B cell (primary cell): ENCODE results near the gene TAF1D. TPM values are rescaled to one million over a fixed set of nuclear protein-coding genes. Genes with fewer than 3 reads are reported as not detected.

Source experiments
- ATAC-seq: fragments of 200-7000 bp; cut with Tn5 transposase; one replicate; pipeline ENCODE4 v1.10.0; 2021; ENCODE audit warnings: low read depth, mild to moderate bottlenecking, moderate number of reproducible peaks, moderate library complexity
- CTCF ChIA-PET: fragments of 350-600 bp; sonication (Branson Sonifier 250); formaldehyde crosslinking; loops from one replicate; lab custom pipeline; 2021; ENCODE audit warnings: antibody characterized with exemption, inconsistent platforms; lab: Charles Lee
- POLR2A ChIA-PET: fragments of 350-600 bp; sonication (Branson Sonifier 250); formaldehyde crosslinking; loops from one replicate; lab custom pipeline; 2021; ENCODE audit warnings: antibody characterized with exemption; lab: Charles Lee
- DNase-seq: peaks from one replicate; pipeline ENCODE4 v3.0.0; 2013
- H2AFZ ChIP-seq: 2 replicates; pipeline ENCODE4 v1.6.1; 2012; ENCODE audit warnings: mild to moderate bottlenecking, low read depth, low read length; ENCODE audit not compliant: insufficient read depth, poor library complexity, severe bottlenecking
- H3K27ac ChIP-seq, 2 donors: 1 replicate in 1 of 2; 2 replicates in 1 of 2; pipeline ENCODE4 v1.5.1; 2012 to 2013; ENCODE audit warnings: low read length in 2 of 2, mild to moderate bottlenecking in 2 of 2, moderate library complexity in 1 of 2
- H3K27me3 ChIP-seq, 4 experiments: fragments of 200-600 bp in 1 of 4; sonication (generic) in 1 of 4; replicated peaks in 1 of 4; 1 replicate in 2 of 4; 2 replicates in 2 of 4; pipeline versions ENCODE4 v1.6.1 to v1.7.0; 2013 to 2016; ENCODE audit warnings: low read length in 3 of 4, mild to moderate bottlenecking in 2 of 4, mixed read lengths in 1 of 4, moderate library complexity in 1 of 4; ENCODE audit not compliant: insufficient read depth in 4 of 4, control insufficient read depth in 3 of 4; ENCODE audit errors: control extremely low read depth in 1 of 4
- H3K36me3 ChIP-seq, 2 experiments: replicated peaks in 1 of 2; 1 replicate in 1 of 2; 2 replicates in 1 of 2; pipeline versions ENCODE4 v1.6.1 to v1.7.1; 2013; ENCODE audit warnings: low read length in 1 of 2; ENCODE audit not compliant: insufficient read depth in 2 of 2, control insufficient read depth in 1 of 2; ENCODE audit errors: control extremely low read depth in 1 of 2, extremely low read depth in 1 of 2
- H3K4me1 ChIP-seq, 2 donors: fragments of 200-600 bp in 1 of 2; sonication (generic) in 1 of 2; 1 replicate in 1 of 2; 2 replicates in 1 of 2; pipeline versions ENCODE4 v1.5.1 to v1.6.1; 2013 to 2017; ENCODE audit warnings: low read length in 2 of 2; ENCODE audit not compliant: control insufficient read depth in 2 of 2, insufficient read depth in 2 of 2
- H3K4me2 ChIP-seq: replicated peaks from 2 replicates; pipeline ENCODE3; 2012; ENCODE audit warnings: mild to moderate bottlenecking, low read depth, low read length; ENCODE audit not compliant: poor library complexity, severe bottlenecking
- H3K4me3 ChIP-seq, 5 experiments: fragments of 200-600 bp in 1 of 5; sonication (generic) in 1 of 5; 1 replicate in 3 of 5; 2 replicates in 2 of 5; pipeline versions ENCODE4 v1.5.1 to v1.7.0; 2011 to 2016; ENCODE audit warnings: low read length in 4 of 5, mild to moderate bottlenecking in 4 of 5, low read depth in 2 of 5, control low read depth in 1 of 5, moderate library complexity in 1 of 5; ENCODE audit not compliant: insufficient read depth in 1 of 5; ENCODE audit errors: control extremely low read depth in 1 of 5, extremely low read depth in 1 of 5
- H3K79me2 ChIP-seq: fragments of 200-600 bp; sonication (generic); one replicate; pipeline ENCODE4 v1.6.0; 2016; ENCODE audit warnings: low read length; ENCODE audit not compliant: control insufficient read depth, insufficient read depth
- H3K9ac ChIP-seq: fragments of 200-600 bp; sonication (generic); 2 replicates; pipeline ENCODE4 v1.6.1; 2017; ENCODE audit warnings: mild to moderate bottlenecking, low read length, moderate library complexity
- H3K9me3 ChIP-seq, 3 donors: one replicate each; pipeline versions ENCODE4 v1.6.1 to v1.7.1; 2013; ENCODE audit warnings: low read length in 2 of 3; ENCODE audit not compliant: control insufficient read depth in 2 of 3, insufficient read depth in 1 of 3; ENCODE audit errors: control extremely low read depth in 1 of 3
- H4K20me1 ChIP-seq: 2 replicates; pipeline ENCODE4 v1.6.0; 2012; ENCODE audit warnings: mild to moderate bottlenecking, low read length; ENCODE audit not compliant: insufficient read depth, control insufficient read depth, poor library complexity, severe bottlenecking
- H3K27ac Mint-ChIP-seq: one replicate; pipeline ENCODE4 v1.8.0; 2021; ENCODE audit warnings: mixed read lengths
- H3K27me3 Mint-ChIP-seq: one replicate; pipeline ENCODE4 v1.8.0; 2021; ENCODE audit warnings: mixed read lengths
- H3K4me1 Mint-ChIP-seq: one replicate; pipeline ENCODE4 v1.8.0; 2021; ENCODE audit warnings: mixed read lengths
- H3K4me3 Mint-ChIP-seq: one replicate; pipeline ENCODE4 v1.8.0; 2021; ENCODE audit warnings: mixed read lengths
- H3K9me3 Mint-ChIP-seq: one replicate; pipeline ENCODE4 v1.8.0; 2022; ENCODE audit warnings: mixed read lengths; ENCODE audit not compliant: insufficient read depth
- CTCF ChIP-seq: fragments of 200-600 bp; IDR thresholded peaks from one replicate; pipeline ENCODE4 v1.8.0; 2022; ENCODE audit warnings: antibody characterized with exemption, mild to moderate bottlenecking
- EZH2 ChIP-seq: IDR thresholded peaks from 2 replicates; pipeline ENCODE4 v1.6.1; 2012; ENCODE audit warnings: borderline replicate concordance, low read depth, mild to moderate bottlenecking, moderate library complexity, low read length; ENCODE audit not compliant: insufficient read depth, poor library complexity, severe bottlenecking
- WGBS: methylation state at CpG from one replicate; pipeline ENCODE4 v1.1.5; 2013; ENCODE audit warnings: missing lambda C conversion rate; ENCODE audit not compliant: insufficient coverage; 5-methylcytosine and 5-hydroxymethylcytosine counted together
- intact Hi-C: fragments of 100-400 bp; cut with micrococcal nuclease; formaldehyde crosslinking; loops from one replicate; pipeline ENCODE4 v1.10.0; 2022
- polyA plus RNA-seq: library from polyadenylated mRNA; depleted of rRNA; stranded (reverse); fragments of >200 nt; gene quantifications from 2 replicates; pipeline ENCODE4 v1.2.3, GENCODE V29; 2012
- total RNA-seq, 2 donors: library from RNA; stranded (reverse); fragments of 120-200 nt in 1 of 2; gene quantifications; 1 replicate in 1 of 2; 2 replicates in 1 of 2; pipeline versions ENCODE4 v1.2.3 to v1.2.4, GENCODE V29; 2013 to 2022

The TAF1D gene
- total and polyA plus RNA-seq, 2 donors (not counting 1 experiment from before 2014, with no cell fraction given), result 127 to 230 TPM

- Mint-ChIP-seq H3K27me3 (no peaks in the 10 kb centered on the region), H3K4me1 (no peaks in the 10 kb centered on the region), H3K4me3 (no peak overlapping the region), H3K9me3 (peaks cover 2% of the 10 kb centered on the region), H3K27ac (no peak overlapping the region)
- 98% methylated on average over 38 of the region's 38 CpGs for WGBS
- TF ChIP-seq CTCF (no peak), EZH2 (no peak)
- intact Hi-C loops, result no loop called here
- POLR2A ChIA-PET, result no interaction called here
- H2AFZ ChIP-seq, result no peak overlapping the region
- DNase-seq (no peak), ATAC-seq (no peak)
- H3K9ac ChIP-seq, result no peak overlapping the region
- CTCF ChIA-PET, result no interaction called here
- H3K27ac ChIP-seq, result no peak overlapping the region
- H3K79me2 ChIP-seq, result no peaks in the 10 kb centered on the region
- H3K4me3 ChIP-seq, result no peak overlapping the region
- H3K4me1 ChIP-seq, result no peaks in the 10 kb centered on the region
- H3K36me3 ChIP-seq, result peaks cover 9 to 46% of the 10 kb centered on the region in 2 experiments
- H3K4me2 ChIP-seq, result no peak overlapping the region
- no peaks in the 10 kb centered on the region for H4K20me1 ChIP-seq
- peaks cover 0 to 10% (median 0%) of the 10 kb centered on the region in 3 donors for H3K9me3 ChIP-seq
- no peaks in the 10 kb centered on the region for H3K27me3 ChIP-seq
Measured at GRCh38 chr11:93757924-93758865, 16.9 kb upstream of the TAF1D start.

GRCh38 chr11:93757301-93757700 is 16.0 kb upstream of the TAF1D start:
- no peaks in the 10 kb centered on the region for H3K27me3 ChIP-seq
- H3K9ac ChIP-seq, result no peak overlapping the region
- H3K9me3 ChIP-seq, result peaks cover 0 to 10% (median 0%) of the 10 kb centered on the region in 3 donors
- CTCF ChIA-PET, result no interaction called here
- H3K27ac ChIP-seq, result no peak overlapping the region
- TF ChIP-seq EZH2, result no peak
- no peak for TF ChIP-seq CTCF
- H3K4me3 Mint-ChIP-seq, result no peak overlapping the region
- intact Hi-C loops, result no loop called here
- POLR2A ChIA-PET, result no interaction called here
- no peaks in the 10 kb centered on the region for H4K20me1 ChIP-seq
- 100% methylated on average over 3 of the region's 3 CpGs for WGBS
- H3K27me3 Mint-ChIP-seq, result no peaks in the 10 kb centered on the region
- peaks cover 2% of the 10 kb centered on the region for H3K9me3 Mint-ChIP-seq
- no peaks in the 10 kb centered on the region for H3K4me1 Mint-ChIP-seq
- H3K27ac Mint-ChIP-seq, result no peak overlapping the region
- H3K4me3 ChIP-seq, result no peak overlapping the region
- H3K4me1 ChIP-seq, result no peaks in the 10 kb centered on the region
- no peak for ATAC-seq
- H3K36me3 ChIP-seq, result peaks cover 9 to 42% of the 10 kb centered on the region in 2 experiments
- no peaks in the 10 kb centered on the region for H3K79me2 ChIP-seq
- H2AFZ ChIP-seq, result no peak overlapping the region
- DNase-seq, result no peak
- H3K4me2 ChIP-seq, result no peak overlapping the region
